COLO829 (cell line): Measurements from ENCODE around the gene UBE3A.
"Not testable (repeated sequence)": the region's sequence is repeated elsewhere in the genome, so short reads cannot be mapped to it uniquely, and the experiment has no call there.

Source experiments
- DNase-seq: peaks from one replicate; pipeline ENCODE4 v3.0.0; 2012; ENCODE audit warnings: low spot score

The UBE3A gene

GRCh38 chr15:25438601-25439368 lies at the start of gene UBE3A:
TSS of gene UBE3A (minus strand) at chr15:25439024. CDS start at chr15:25409107, 29,917 bp downstream.
- DNase-seq = peak; percentile 49

- no peak for DNase-seq
Observed at GRCh38 chr15:25487226-25487884, 48.5 kb upstream of the UBE3A start.

- no peak for DNase-seq
Observed at GRCh38 chr15:25486051-25486450, 47.2 kb upstream of the UBE3A start.

- no peak for DNase-seq
Observed at GRCh38 chr15:25481208-25481859, 42.5 kb upstream of the UBE3A start.

- no peak for DNase-seq
Observed at GRCh38 chr15:25478313-25478712, 39.5 kb upstream of the UBE3A start.

- DNase-seq = no peak
Observed at GRCh38 chr15:25477816-25478215, 39.0 kb upstream of the UBE3A start.

- no peak for DNase-seq
Observed at GRCh38 chr15:25474251-25474650, 35.4 kb upstream of the UBE3A start.

GRCh38 chr15:25470230-25470629 lies 31.4 kb upstream of the UBE3A start:
- no peak for DNase-seq

- no peak for DNase-seq
Observed at GRCh38 chr15:25469377-25469776, 30.6 kb upstream of the UBE3A start.

GRCh38 chr15:25468611-25469010 lies 29.8 kb upstream of the UBE3A start:
- no peak for DNase-seq

- DNase-seq = no peak
Observed at GRCh38 chr15:25465835-25466234, 27.0 kb upstream of the UBE3A start.

- no peak for DNase-seq
Observed at GRCh38 chr15:25464784-25465183, 26.0 kb upstream of the UBE3A start.

GRCh38 chr15:25464383-25464782 lies 25.6 kb upstream of the UBE3A start:
- no peak for DNase-seq

- no peak for DNase-seq
Observed at GRCh38 chr15:25456196-25456595, 17.4 kb upstream of the UBE3A start.

GRCh38 chr15:25455226-25455625 lies 16.4 kb upstream of the UBE3A start:
- no peak for DNase-seq

GRCh38 chr15:25454771-25455170 lies 15.9 kb upstream of the UBE3A start:
- DNase-seq = no peak

- not testable (repeated sequence) for DNase-seq
Observed at GRCh38 chr15:25453246-25453645, 14.4 kb upstream of the UBE3A start.

- no peak for DNase-seq
Observed at GRCh38 chr15:25451501-25451900, 12.7 kb upstream of the UBE3A start.

- DNase-seq = no peak
Observed at GRCh38 chr15:25450163-25450562, 11.3 kb upstream of the UBE3A start.

- DNase-seq = no peak
Observed at GRCh38 chr15:25446076-25446475, 7.3 kb upstream of the UBE3A start.

GRCh38 chr15:25445412-25445811 lies 6.6 kb upstream of the UBE3A start:
- no peak for DNase-seq

- no peak for DNase-seq
Observed at GRCh38 chr15:25441111-25441510, 2.3 kb upstream of the UBE3A start.

- no peak for DNase-seq
Observed at GRCh38 chr15:25439369-25439836, 579 bp upstream of the UBE3A start.
